IMR-90 (cell line): ENCODE measurements around the gene WDR37. TPM values are rescaled to one million over a fixed set of nuclear protein-coding genes. Genes with fewer than 3 reads are reported as not detected.

Experiments
- ATAC-seq: fragments of 200-7000 bp; cut with Tn5 transposase; 2 replicates; pipeline ENCODE4 v1.9.1; 2020; ENCODE audit warnings: low read depth, mild to moderate bottlenecking, moderate library complexity
- BruUV-seq: library from RNA; stranded (reverse); fragments of 400-500 nt; replicated peaks from 2 replicates; lab custom pipeline; 2021; lab: Mats Ljungman, UMichigan
- CTCF ChIA-PET: fragments of 300-600 bp; formaldehyde crosslinking; extraction: SDS; loops from one replicate; lab custom pipeline; 2021; ENCODE audit warnings: antibody characterized with exemption; lab: Yijun Ruan, JAX
- POLR2A ChIA-PET: fragments of 300-600 bp; sonication (Branson Sonifier 250); formaldehyde crosslinking; loops from one replicate; lab custom pipeline; 2022; ENCODE audit warnings: antibody characterized with exemption; ENCODE audit not compliant: unreplicated experiment; lab: Charles Lee
- DNase-seq: peaks from one replicate; pipeline ENCODE4 v3.0.0; 2013
- H2AFZ ChIP-seq: replicated peaks from 2 replicates; pipeline ENCODE3; 2013; ENCODE audit warnings: low read length, mild to moderate bottlenecking; ENCODE audit not compliant: poor library complexity
- H2AK5ac ChIP-seq: 2 replicates; pipeline ENCODE4 v1.6.1; 2013; ENCODE audit warnings: low read depth, low read length, inconsistent platforms
- H2AK9ac ChIP-seq: replicated peaks from 2 replicates; pipeline ENCODE3; 2013; ENCODE audit warnings: mild to moderate bottlenecking, low read depth, low read length, moderate library complexity; ENCODE audit not compliant: poor library complexity
- H2BK120ac ChIP-seq: 2 replicates; pipeline ENCODE4 v1.6.1; 2013; ENCODE audit warnings: low read depth, low read length, inconsistent platforms
- H2BK15ac ChIP-seq: 3 replicates; pipeline ENCODE4 v1.6.1; 2013; ENCODE audit warnings: low read depth, low read length, inconsistent platforms
- H2BK20ac ChIP-seq: 2 replicates; pipeline ENCODE4 v1.6.1; 2013; ENCODE audit warnings: low read depth, mild to moderate bottlenecking, inconsistent platforms, low read length, moderate library complexity
- H2BK5ac ChIP-seq: 2 replicates; pipeline ENCODE4 v1.6.1; 2013; ENCODE audit warnings: mild to moderate bottlenecking, low read depth, low read length, inconsistent platforms; ENCODE audit not compliant: poor library complexity, severe bottlenecking
- H3K14ac ChIP-seq: replicated peaks from 2 replicates; pipeline ENCODE4 v1.6.1; 2013; ENCODE audit warnings: low read depth, low read length, inconsistent platforms
- H3K18ac ChIP-seq: 2 replicates; pipeline ENCODE4 v1.6.1; 2013; ENCODE audit warnings: low read depth, low read length, control low read depth
- H3K23ac ChIP-seq: 2 replicates; pipeline ENCODE4 v1.6.1; 2013; ENCODE audit warnings: low read depth, low read length, inconsistent platforms
- H3K27ac ChIP-seq: 2 replicates; pipeline ENCODE4 v1.5.1; 2013; ENCODE audit warnings: mild to moderate bottlenecking, control low read depth, low read length; ENCODE audit not compliant: insufficient read depth
- H3K27me3 ChIP-seq: 2 replicates; pipeline ENCODE4 v1.6.1; 2013; ENCODE audit warnings: low read length; ENCODE audit not compliant: control insufficient read depth, insufficient read depth
- H3K36me3 ChIP-seq: 2 replicates; pipeline ENCODE4 v1.6.1; 2013; ENCODE audit warnings: low read length, mixed read lengths; ENCODE audit not compliant: control insufficient read depth, insufficient read depth
- H3K4ac ChIP-seq: 2 replicates; pipeline ENCODE4 v1.6.1; 2013; ENCODE audit warnings: low read depth, low read length, inconsistent platforms
- H3K4me1 ChIP-seq: 2 replicates; pipeline ENCODE4 v1.6.1; 2013; ENCODE audit warnings: low read length, mixed read lengths; ENCODE audit not compliant: control insufficient read depth, insufficient read depth
- H3K4me2 ChIP-seq: 2 replicates; pipeline ENCODE4 v1.6.1; 2013; ENCODE audit warnings: low read depth, mild to moderate bottlenecking, control low read depth, low read length, moderate library complexity
- H3K4me3 ChIP-seq: 2 replicates; pipeline ENCODE4 v1.5.1; 2013; ENCODE audit warnings: low read depth, mild to moderate bottlenecking, control low read depth, low read length, moderate library complexity; ENCODE audit not compliant: insufficient read depth
- H3K56ac ChIP-seq: 2 replicates; pipeline ENCODE4 v1.6.1; 2013; ENCODE audit warnings: low read length, inconsistent platforms; ENCODE audit not compliant: insufficient read depth; ENCODE audit errors: extremely low read depth
- H3K79me1 ChIP-seq, 2 experiments: 2 replicates each; pipeline ENCODE4 v1.6.1; 2013; ENCODE audit warnings: low read length in 2 of 2, inconsistent platforms in 1 of 2, low read depth in 1 of 2
- H3K9ac ChIP-seq: 2 replicates; pipeline ENCODE4 v1.6.1; 2013; ENCODE audit warnings: low read depth, low read length, control low read depth
- H3K9me1 ChIP-seq: 2 replicates; pipeline ENCODE4 v1.6.1; 2013; ENCODE audit warnings: low read length, inconsistent platforms; ENCODE audit not compliant: insufficient read depth
- H3K9me3 ChIP-seq: 2 replicates; pipeline ENCODE4 v1.6.1; 2013; ENCODE audit warnings: low read length; ENCODE audit not compliant: control insufficient read depth, insufficient read depth
- H4K20me1 ChIP-seq: 2 replicates; pipeline ENCODE4 v1.6.1; 2013; ENCODE audit warnings: low read length, inconsistent platforms; ENCODE audit not compliant: insufficient read depth
- H4K5ac ChIP-seq: 2 replicates; pipeline ENCODE4 v1.6.1; 2013; ENCODE audit warnings: mild to moderate bottlenecking, low read depth, low read length, control low read depth
- H4K8ac ChIP-seq, 2 experiments: 2 replicates each; pipeline ENCODE4 v1.6.1; 2013; ENCODE audit warnings: low read depth in 2 of 2, low read length in 2 of 2, control low read depth in 1 of 2, inconsistent platforms in 1 of 2
- H4K91ac ChIP-seq: 2 replicates; pipeline ENCODE4 v1.6.1; 2013; ENCODE audit warnings: low read depth, low read length, inconsistent platforms; ENCODE audit not compliant: insufficient read depth
- CTCF ChIP-seq: conservative IDR thresholded peaks from 2 replicates; pipeline ENCODE4 v1.5.1; 2012; ENCODE audit warnings: mild to moderate bottlenecking, low read depth, low read length, improper control_type of control experiment
- ELK1 ChIP-seq: fragments of 150-350 bp; IDR thresholded peaks from 2 replicates; pipeline ENCODE4 v1.6.1; 2016; ENCODE audit warnings: low read depth, mild to moderate bottlenecking, low read length, moderate library complexity, borderline replicate concordance
- NFE2L2 ChIP-seq: fragments of 150-350 bp; IDR thresholded peaks from 2 replicates; pipeline ENCODE4 v1.6.1; 2016; ENCODE audit warnings: low read depth, mild to moderate bottlenecking, low read length
- RCOR1 ChIP-seq: IDR thresholded peaks from 2 replicates; pipeline ENCODE4 v1.6.1; 2012; ENCODE audit warnings: mild to moderate bottlenecking, low read length, improper control_type of control experiment; ENCODE audit not compliant: insufficient replicate concordance
- WGBS, 2 experiments: methylation state at CpG; one replicate each; pipeline versions ENCODE4 v1.1.5 to v1.1.7; 2013; ENCODE audit warnings: missing lambda C conversion rate in 2 of 2; ENCODE audit not compliant: insufficient read length in 1 of 2; ENCODE audit errors: extremely low coverage in 2 of 2; 5-methylcytosine and 5-hydroxymethylcytosine counted together
- dilution Hi-C: fragments of 300-500 bp; cut with HindIII; formaldehyde crosslinking; loops from one replicate; pipeline ENCODE4 v1.14.3; 2018; ENCODE audit warnings: low sequenced_read_pairs; ENCODE audit not compliant: unreplicated experiment
- in situ Hi-C: fragments of 300-500 bp; cut with MboI; formaldehyde crosslinking; loops from 3 replicates; pipeline ENCODE4 v1.14.3; 2019; ENCODE audit warnings: low sequenced_read_pairs, inconsistent platforms, mixed read lengths
- intact Hi-C: fragments of 100-400 bp; cut with micrococcal nuclease; formaldehyde crosslinking; loops from 2 replicates; pipeline ENCODE4 v1.10.0; 2022
- polyA plus RNA-seq, 3 experiments: library from polyadenylated mRNA; depleted of rRNA; stranded (reverse); fragments of >200 nt; gene quantifications; 2 replicates each; pipeline ENCODE4 v1.2.3, GENCODE V29; 2012; ENCODE audit warnings: low replicate concordance in 1 of 3
- total RNA-seq: library from RNA; depleted of rRNA; stranded (reverse); fragments of >200 nt; gene quantifications from 2 replicates; pipeline ENCODE4 v1.2.3, GENCODE V29; 2012

Gene WDR37
- total and polyA plus RNA-seq, 2 of the 4 experiments (the other 2 are of a cell fraction), result 12.7 to 14.5 TPM

- no peak overlapping the region for H2BK15ac ChIP-seq
- no peak overlapping the region for H2AK5ac ChIP-seq
- H2BK20ac ChIP-seq, result no peak overlapping the region
- no peaks in the 10 kb centered on the region for H3K9me3 ChIP-seq
- H4K20me1 ChIP-seq, result 0 out of 2 replicates have a peak, but pooled peaks cover 5% of the 10 kb centered on the region
- 92% methylated on average over 2 of the region's 6 CpGs; no CpG with 5 or more reads in 1 of the 2 experiments for WGBS, 2 experiments
- H3K4me3 ChIP-seq, result no peak overlapping the region
- H3K27ac ChIP-seq, result no peak overlapping the region
- in situ Hi-C loops (loop anchor here (10.0 kb wide), 1 partner anchor 1929 kb away; no protein-coding TSS in a partner anchor), dilution Hi-C loops (no loop called here), intact Hi-C loops (loop anchor here (10.0 kb wide), 1 partner anchor 1809 kb away; no protein-coding TSS in a partner anchor)
- H3K79me1 ChIP-seq, result peaks cover 16 to 20% of the 10 kb centered on the region in 2 experiments; a peak in 3 of 4 replicates
- CTCF ChIA-PET, result no interaction called here
- no peak overlapping the region for H2BK120ac ChIP-seq
- TF ChIP-seq NFE2L2 (no peak), ELK1 (no peak), RCOR1 (no peak), CTCF (no peak)
- H3K9me1 ChIP-seq, result 0 out of 2 replicates have a peak, but pooled peaks cover 2% of the 10 kb centered on the region
- H3K9ac ChIP-seq, result no peak overlapping the region
- H2AK9ac ChIP-seq, result no peak overlapping the region
- ATAC-seq (no peak), DNase-seq (no peak)
- no peak overlapping the region for H4K8ac ChIP-seq
- POLR2A ChIA-PET, result no interaction called here
- peaks cover 2% of the 10 kb centered on the region; the same call in 1 of the 2 replicates for H3K4me1 ChIP-seq
- no peak overlapping the region for H3K4ac ChIP-seq
- H2AFZ ChIP-seq, result no peak overlapping the region
- H4K91ac ChIP-seq, result no peak overlapping the region
- H3K27me3 ChIP-seq, result no peaks in the 10 kb centered on the region
- H4K5ac ChIP-seq, result no peak overlapping the region
- no peak overlapping the region for H3K4me2 ChIP-seq
- no peak overlapping the region for H3K23ac ChIP-seq
- H3K14ac ChIP-seq, result no peak overlapping the region
- H2BK5ac ChIP-seq, result no peak overlapping the region
- no peak overlapping the region for H3K56ac ChIP-seq
- H3K36me3 ChIP-seq, result peaks cover 39% of the 10 kb centered on the region
- BruUV-seq, result no TSS peak
- H3K18ac ChIP-seq, result no peak overlapping the region
Observed at GRCh38 chr10:1115607-1115955, 59.4 kb downstream of the WDR37 start.
